Stimulated activated CD4-positive, alpha-beta T cell treated with anti-CD3 and anti-CD28 coated beads, Interleukin-15, amount 100 ng/mL, for 48 hours (primary cell): ENCODE measurements around the gene MED12L.

Experiments used
- DNase-seq, 2 donors: peaks; one replicate each; pipeline ENCODE4 v3.0.0-alpha.2; 2020; ENCODE audit warnings: low read depth in 2 of 2

MED12L gene

GRCh38 chr3:151318991-151319390, 233.5 kb downstream of the MED12L start:
- DNase-seq = no peak

- DNase-seq = no peak
Observed at GRCh38 chr3:151319628-151320027, 234.2 kb downstream of the MED12L start.

- no peak for DNase-seq
Observed at GRCh38 chr3:151320131-151320530, 234.7 kb downstream of the MED12L start.

- no peak for DNase-seq
Observed at GRCh38 chr3:151321526-151321925, 236.1 kb downstream of the MED12L start.

- no peak for DNase-seq
Observed at GRCh38 chr3:151322511-151322910, 237.0 kb downstream of the MED12L start.

- no peak for DNase-seq
Observed at GRCh38 chr3:151327571-151328198, 242.2 kb downstream of the MED12L start.

GRCh38 chr3:151328298-151328995, 243.0 kb downstream of the MED12L start:
- DNase-seq = no peak

GRCh38 chr3:151329363-151329762, 243.9 kb downstream of the MED12L start, which contains the start of gene P2RY13:
Gene P2RY13 (minus strand): TSS chr3:151329549. CDS start chr3:151329528, 21 bp downstream.
- DNase-seq = no peak

DNA sequence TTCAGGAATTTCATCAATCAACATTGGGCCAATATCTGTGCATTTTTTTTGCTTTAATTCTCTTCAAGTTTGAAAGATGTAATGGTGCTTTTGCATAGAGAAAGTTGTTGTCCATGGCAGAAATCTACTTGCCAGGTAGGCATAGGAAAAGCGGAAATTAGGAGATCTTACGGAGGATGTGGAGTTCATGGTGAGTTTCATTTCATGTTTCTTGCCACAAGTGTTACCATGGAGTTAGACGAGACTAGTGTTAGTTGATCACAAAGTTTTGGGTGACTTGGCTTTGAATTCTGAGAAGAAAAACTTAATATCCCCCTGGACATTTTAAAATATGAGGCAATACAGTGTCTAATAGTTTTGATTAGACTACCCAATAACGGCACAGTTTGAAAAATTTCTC, 244.9 kb downstream of the MED12L start:
- no peak for DNase-seq

- no peak for DNase-seq
Observed at GRCh38 chr3:151330899-151331298, 245.4 kb downstream of the MED12L start.

DNA sequence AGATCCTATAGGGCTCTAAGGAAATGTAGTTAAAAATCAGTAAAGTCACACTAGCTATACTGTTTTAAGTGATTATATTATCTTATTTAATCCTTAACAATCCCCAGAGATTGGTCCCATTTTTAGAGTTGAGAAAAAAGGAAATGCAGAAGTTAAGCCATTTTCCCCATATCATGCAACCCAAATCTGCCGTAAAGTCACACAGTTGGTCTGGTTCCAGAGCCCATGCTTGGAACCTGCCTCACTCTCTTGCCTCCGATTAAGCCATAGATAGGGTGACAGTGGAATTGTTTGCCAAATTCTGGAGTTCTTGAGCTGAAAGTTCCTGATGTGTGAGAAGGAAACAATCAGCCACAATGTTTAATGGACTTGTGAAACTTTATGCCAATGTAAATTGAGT, 246.2 kb downstream of the MED12L start:
- DNase-seq = no peak

GRCh38 chr3:151345859-151346258, 260.4 kb downstream of the MED12L start:
- no peak for DNase-seq

DNA sequence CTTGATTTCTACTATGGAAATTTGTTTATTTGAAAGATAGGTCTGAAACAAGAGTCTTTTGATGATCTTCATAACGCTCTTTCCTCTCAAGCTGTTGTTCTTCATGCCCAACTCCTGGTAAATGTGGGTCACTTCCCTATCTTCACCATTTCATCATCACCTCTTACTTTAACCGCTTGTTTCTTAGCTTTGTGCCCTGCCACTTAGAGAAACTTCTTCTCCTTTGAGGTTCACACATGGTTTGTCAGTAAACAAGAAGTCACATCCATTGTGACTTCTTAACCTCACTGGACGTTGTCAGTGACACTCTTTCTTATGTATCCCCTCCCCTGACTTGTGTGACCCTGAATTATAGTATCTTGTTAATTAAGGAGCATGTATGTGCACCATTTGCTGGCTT, 260.8 kb downstream of the MED12L start:
- DNase-seq = no peak

GRCh38 chr3:151347432-151347831, 262.0 kb downstream of the MED12L start:
- DNase-seq = no peak

DNA sequence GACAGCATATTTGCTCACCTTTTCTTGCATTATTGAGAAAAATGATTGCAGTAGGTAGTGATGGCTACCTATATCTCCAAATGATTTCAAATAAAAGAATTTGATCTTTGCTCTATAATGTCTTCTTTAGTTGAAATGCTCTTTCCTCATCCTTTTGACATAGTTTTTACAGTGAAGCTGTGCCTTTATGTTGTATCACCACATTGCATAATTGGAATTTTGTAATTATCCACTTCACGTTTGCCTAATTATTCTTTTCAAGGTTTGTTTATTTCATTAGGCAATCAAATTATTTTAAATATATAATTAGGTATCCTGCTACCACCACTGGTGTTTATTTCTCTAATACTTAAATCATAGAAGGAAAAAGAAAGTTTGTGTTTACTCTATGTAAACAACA, 265.2 kb downstream of the MED12L start:
- DNase-seq = no peak

GRCh38 chr3:151351219-151351618, 265.8 kb downstream of the MED12L start:
- no peak for DNase-seq

DNA sequence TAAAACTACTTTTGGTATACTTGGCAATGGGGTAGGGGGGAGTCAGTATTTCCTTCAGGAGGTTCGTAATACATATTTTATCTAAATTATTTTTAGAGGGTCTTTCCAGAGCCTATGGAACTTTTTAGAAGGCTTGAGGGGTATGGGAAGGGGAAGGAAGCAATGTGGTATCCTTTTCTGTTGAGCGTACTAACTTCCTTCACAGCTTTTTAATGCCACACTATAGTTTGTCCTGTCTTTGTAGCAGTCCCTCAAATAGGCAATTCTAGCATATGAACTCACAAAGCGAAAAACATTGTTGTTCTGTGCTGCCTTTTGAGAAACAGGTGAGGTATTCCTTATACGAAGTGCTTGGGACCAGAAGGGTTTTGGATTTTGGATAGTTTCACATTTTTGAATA, 266.2 kb downstream of the MED12L start:
- no peak for DNase-seq

DNA sequence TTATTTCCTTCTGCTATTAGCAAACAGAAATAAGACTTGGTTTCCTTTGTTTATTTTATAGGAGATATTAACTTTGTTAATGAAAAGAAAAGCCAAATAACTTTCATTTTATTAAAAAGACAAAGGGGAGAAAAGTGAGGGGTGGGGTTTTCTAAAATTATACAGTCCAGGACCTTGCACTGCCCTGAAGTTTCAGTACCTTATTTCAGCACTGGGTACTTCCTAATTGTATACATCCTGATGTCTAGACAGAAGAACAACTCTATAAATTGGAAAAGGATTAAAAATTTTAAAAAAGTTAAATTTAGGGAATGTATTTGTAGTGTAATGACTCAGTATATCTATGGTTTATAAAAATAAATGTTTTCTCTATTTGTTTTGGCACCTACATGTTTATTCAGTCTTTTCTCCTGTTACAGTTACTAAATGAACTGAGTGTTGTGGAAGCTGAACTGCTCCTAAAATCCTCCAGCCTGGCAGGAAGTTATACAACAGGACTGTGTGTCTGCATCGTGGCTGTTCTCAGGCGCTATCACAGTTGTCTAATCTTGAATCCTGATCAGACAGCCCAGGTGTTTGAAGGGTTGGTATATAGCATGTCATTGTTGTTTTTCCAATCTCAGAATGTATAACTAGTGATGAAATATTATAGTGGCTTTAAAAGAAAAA, 271.5 kb downstream of the MED12L start:
- DNase-seq = no peak

DNA sequence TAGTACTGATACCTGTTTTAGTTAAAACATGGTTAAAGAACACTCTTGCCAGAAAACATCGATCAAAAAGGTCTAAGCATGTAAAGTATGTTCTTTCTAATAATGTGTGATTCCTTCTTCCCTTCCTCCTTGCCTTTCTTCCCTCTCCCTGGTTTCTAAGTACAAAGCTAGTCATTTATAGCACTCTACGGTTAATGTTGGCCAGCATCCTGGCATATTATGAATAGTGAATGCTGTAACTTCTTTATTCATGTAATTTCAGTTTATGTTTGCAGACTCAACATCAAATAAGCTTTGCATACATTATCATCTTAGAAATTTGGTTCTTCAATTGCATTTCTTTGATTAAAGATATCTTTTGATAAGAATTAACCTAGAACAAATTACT, 272.0 kb downstream of the MED12L start:
- no peak for DNase-seq

DNA sequence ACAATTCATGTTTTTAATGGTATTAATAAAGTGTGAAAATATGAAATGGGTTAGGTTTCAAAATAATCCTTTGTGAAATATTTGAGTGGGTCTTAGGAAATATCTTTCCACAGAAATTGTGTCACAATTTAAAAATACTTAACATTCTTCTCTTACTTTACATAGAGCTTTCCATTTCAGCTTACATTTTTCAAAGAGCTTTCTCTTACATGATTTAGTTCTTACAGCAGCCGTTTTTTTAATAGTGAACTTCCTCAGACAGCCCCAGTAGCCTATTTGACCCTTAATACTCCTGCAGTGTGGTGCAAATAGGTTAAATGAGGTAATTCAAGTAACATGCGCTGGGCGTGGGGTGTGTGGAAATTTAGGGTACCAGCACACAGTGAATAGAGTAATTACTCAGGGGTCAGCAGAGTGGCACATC, 277.3 kb downstream of the MED12L start:
- no peak for DNase-seq

DNA sequence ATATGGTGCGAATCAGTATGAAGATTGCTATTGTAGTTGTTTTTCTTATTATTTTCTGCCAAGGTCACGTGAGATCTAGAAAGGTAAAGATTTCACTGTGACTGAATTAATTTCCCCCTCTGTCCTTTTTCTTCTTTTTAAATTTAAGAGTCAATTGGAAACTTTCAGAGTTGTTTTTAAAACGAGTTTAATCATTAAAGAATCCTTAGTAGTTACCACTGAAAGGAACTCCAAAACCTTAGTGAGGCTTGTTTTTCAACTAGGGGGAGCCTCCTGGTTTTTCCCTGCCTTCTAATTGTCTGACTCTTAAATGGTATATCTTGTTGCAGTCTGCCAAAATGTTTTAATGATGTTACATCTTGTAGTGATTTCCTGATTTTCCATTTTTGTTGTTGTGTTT, 281.5 kb downstream of the MED12L start:
- no peak for DNase-seq

DNA sequence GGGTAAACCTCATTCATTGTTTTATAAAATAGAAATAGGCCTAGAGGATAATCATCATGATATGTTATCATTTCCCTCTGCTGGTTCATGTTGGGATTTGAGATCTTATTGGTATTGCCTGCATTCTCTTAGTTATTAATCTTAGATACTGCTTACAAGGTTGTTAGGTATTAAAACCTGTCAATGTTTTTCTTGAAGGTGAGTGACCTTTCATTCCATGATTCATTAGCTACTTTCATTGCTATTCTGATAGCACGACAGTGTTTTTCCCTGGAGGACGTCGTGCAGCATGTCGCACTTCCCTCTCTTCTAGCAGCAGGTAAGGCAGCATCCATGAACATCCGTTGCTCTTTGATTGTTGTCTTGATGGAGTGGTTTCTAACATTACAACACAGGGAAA, 282.0 kb downstream of the MED12L start:
- DNase-seq = no peak

DNA sequence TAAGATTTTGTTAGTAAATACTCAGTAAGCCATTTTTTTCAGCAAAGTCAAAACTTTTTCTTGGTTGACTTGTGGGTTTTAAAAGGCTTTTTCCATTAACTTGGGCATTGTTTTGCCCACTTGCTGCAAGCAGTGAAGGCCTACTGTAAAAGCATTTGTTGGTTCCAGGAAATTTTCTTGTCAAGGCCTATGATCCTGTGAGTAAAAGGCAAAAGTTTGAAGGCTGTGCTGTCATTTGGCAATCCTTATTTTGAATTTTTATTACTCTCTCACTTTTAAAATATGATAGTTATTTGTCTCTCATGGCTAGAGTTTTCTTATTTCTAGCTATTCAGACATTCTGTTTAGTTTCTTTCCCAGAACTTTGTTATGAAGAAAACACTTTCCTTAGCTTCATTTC, 286.1 kb downstream of the MED12L start:
- no peak for DNase-seq
